HepG2 (cell line): Measurements from ENCODE around the gene GDF9. TPM values are rescaled to one million over a fixed set of nuclear protein-coding genes. Genes with fewer than 3 reads are reported as not detected.

ENCODE experiments used
- EHMT2 ChIP-seq: fragments of 200-600 bp; sonication (generic); IDR thresholded peaks from 2 replicates; pipeline ENCODE4 v1.7.0; 2017; ENCODE audit warnings: antibody characterized with exemption, low read depth, low read length, borderline replicate concordance
- FOXA3 ChIP-seq: IDR thresholded peaks from 2 replicates; pipeline ENCODE4 v1.6.1; 2016; ENCODE audit warnings: missing genetic modification reagents, missing compliant biosample characterization
- HOXA9 ChIP-seq: sonication (generic); formaldehyde crosslinking; IDR thresholded peaks from 2 replicates; pipeline ENCODE4 v1.8.1; 2022; ENCODE audit warnings: missing genetic modification reagents, mild to moderate bottlenecking, moderate library complexity, borderline replicate concordance
- IKZF4 ChIP-seq: sonication (generic); formaldehyde crosslinking; IDR thresholded peaks from 2 replicates; pipeline ENCODE4 v1.5.1; 2020; ENCODE audit warnings: borderline replicate concordance, mild to moderate bottlenecking, low read depth, missing genetic modification reagents; ENCODE audit errors: not compliant biosample characterization
- MIER2 ChIP-seq: IDR thresholded peaks from 2 replicates; pipeline ENCODE4 v1.6.1; 2016; ENCODE audit warnings: missing biosample characterization, missing genetic modification reagents
- PRMT3 ChIP-seq: sonication (generic); formaldehyde crosslinking; IDR thresholded peaks from 2 replicates; pipeline ENCODE4 v1.8.1; 2022; ENCODE audit warnings: low read depth, mild to moderate bottlenecking, moderate library complexity, missing genetic modification reagents, borderline replicate concordance
- TAF1 ChIP-seq: sonication (generic); formaldehyde crosslinking; IDR thresholded peaks from 2 replicates; pipeline ENCODE4 v1.4.0; 2020; ENCODE audit warnings: missing genetic modification reagents
- ZBTB8A ChIP-seq: sonication (generic); formaldehyde crosslinking; IDR thresholded peaks from 2 replicates; pipeline ENCODE4 v1.4.0; 2020; ENCODE audit warnings: mild to moderate bottlenecking, low read depth, missing genetic modification reagents, borderline replicate concordance
- ZNF101 ChIP-seq: sonication (generic); formaldehyde crosslinking; IDR thresholded peaks from 2 replicates; pipeline ENCODE4 v1.4.0; 2020; ENCODE audit warnings: mild to moderate bottlenecking, low read depth, missing genetic modification reagents, borderline replicate concordance
- ZNF225 ChIP-seq: sonication (generic); formaldehyde crosslinking; IDR thresholded peaks from 2 replicates; pipeline ENCODE4 v1.4.0; 2020; ENCODE audit warnings: mild to moderate bottlenecking, missing genetic modification reagents
- ZNF354B ChIP-seq: sonication (generic); formaldehyde crosslinking; IDR thresholded peaks from 2 replicates; pipeline ENCODE4 v1.8.0; 2022; ENCODE audit warnings: mild to moderate bottlenecking, missing genetic modification reagents
- ZNF563 ChIP-seq: sonication (generic); formaldehyde crosslinking; IDR thresholded peaks from 2 replicates; pipeline ENCODE4 v1.8.0; 2022; ENCODE audit warnings: mild to moderate bottlenecking, moderate library complexity, missing genetic modification reagents
- ZNF75D ChIP-seq: sonication (generic); formaldehyde crosslinking; IDR thresholded peaks from 2 replicates; pipeline ENCODE4 v1.8.1; 2023; ENCODE audit warnings: missing genetic modification reagents, mild to moderate bottlenecking, borderline replicate concordance
- polyA plus RNA-seq, 8 experiments: library from polyadenylated mRNA; depleted of rRNA in 3 of 8; stranded (reverse) in 7 of 8; unstranded in 1 of 8; fragments of >200 nt; fragmentation: Illumina TruSeq in 4 of 8; extraction: Trizol in 4 of 8; gene quantifications; 2 replicates each; pipeline versions ENCODE4 v1.2.1 to v1.2.3, GENCODE V29; 2011 to 2016; ENCODE audit warnings: low read depth in 4 of 8, missing spikeins in 1 of 8, mixed read lengths in 1 of 8; ENCODE audit not compliant: insufficient read depth in 1 of 8
- total RNA-seq, 5 experiments: library from RNA; depleted of rRNA; stranded (reverse); fragments of >200 nt; fragmentation: Illumina TruSeq; extraction: Trizol; gene quantifications; 2 replicates each; pipeline ENCODE4 v1.2.3, GENCODE V29; 2016; ENCODE audit warnings: low read depth in 1 of 5
- TF ChIP-seq, protein P1 (sequence below): sonication (generic); formaldehyde crosslinking; IDR thresholded peaks from 2 replicates; pipeline ENCODE4 v1.4.0; 2020; ENCODE audit warnings: missing genetic modification reagents
- TF ChIP-seq, protein P2 (sequence below): sonication (generic); formaldehyde crosslinking; IDR thresholded peaks from 2 replicates; pipeline ENCODE4 v1.4.0; 2020; ENCODE audit warnings: mild to moderate bottlenecking, missing genetic modification reagents
- TF ChIP-seq, protein P3 (sequence below): sonication (generic); formaldehyde crosslinking; IDR thresholded peaks from 2 replicates; pipeline ENCODE4 v1.4.0; 2020; ENCODE audit warnings: missing genetic modification reagents, borderline replicate concordance

Gene GDF9
- total and polyA plus RNA-seq, 2 of the 13 experiments (the other 11 are each of a cell fraction or from before 2014, with no cell fraction given): 0.33 to 0.38 TPM

DNA sequence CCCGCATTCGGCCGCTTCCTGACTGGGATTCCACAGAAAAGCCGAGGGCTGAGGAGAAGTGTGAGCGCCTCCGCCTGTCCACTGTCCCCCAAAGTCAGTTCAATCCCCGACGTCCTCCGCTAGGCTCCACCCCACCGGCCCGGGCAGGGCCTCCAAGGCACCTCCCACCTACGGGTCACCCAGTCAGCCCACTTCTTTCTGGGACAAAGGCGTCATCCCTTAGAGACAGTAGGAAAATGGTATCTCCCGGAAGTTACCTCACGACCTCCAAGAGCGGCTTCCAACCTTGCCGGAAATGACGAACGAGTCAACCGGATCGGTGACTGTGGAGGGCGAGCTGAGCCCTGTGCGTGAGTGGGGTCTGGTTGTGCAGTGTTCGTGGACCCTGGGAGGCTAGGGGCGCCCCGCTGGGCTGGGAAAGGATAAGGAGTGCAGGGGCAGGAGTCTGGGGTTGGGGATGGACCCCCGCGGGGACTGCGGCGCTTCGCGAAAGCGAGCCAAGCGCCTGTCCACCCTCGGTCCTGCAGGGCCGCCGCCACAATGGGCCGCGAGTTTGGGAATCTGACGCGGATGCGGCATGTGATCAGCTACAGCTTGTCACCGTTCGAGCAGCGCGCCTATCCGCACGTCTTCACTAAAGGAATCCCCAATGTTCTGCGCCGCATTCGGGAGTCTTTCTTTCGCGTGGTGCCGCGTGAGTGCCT is at the start of gene GDF9, which contains the start of gene UQCRQ (continued):
- TF ChIP-seq FOXA3 (CRISPR knock-in tag) (0 out of 2 replicates have a peak, but pooled peaks have one; percentile 37), ZNF225 (CRISPR knock-in tag) (no peak), ZNF101 (CRISPR knock-in tag) (no peak), EHMT2 (no peak), ZBTB8A (CRISPR knock-in tag) (peak; percentile 96), HOXA9 (CRISPR knock-in tag) (peak; percentile 5; the same call in 1 of the 2 replicates), MIER2 (CRISPR knock-in tag) (no peak), PRMT3 (CRISPR knock-in tag) (no peak), IKZF4 (CRISPR knock-in tag) (no peak), ZNF563 (CRISPR knock-in tag) (peak; percentile 36; the same call in 1 of the 2 replicates), ZNF75D (CRISPR knock-in tag) (no peak), ZNF354B (no peak), TAF1 (peak; percentile 91)
- TF ChIP-seq, protein P1, sequence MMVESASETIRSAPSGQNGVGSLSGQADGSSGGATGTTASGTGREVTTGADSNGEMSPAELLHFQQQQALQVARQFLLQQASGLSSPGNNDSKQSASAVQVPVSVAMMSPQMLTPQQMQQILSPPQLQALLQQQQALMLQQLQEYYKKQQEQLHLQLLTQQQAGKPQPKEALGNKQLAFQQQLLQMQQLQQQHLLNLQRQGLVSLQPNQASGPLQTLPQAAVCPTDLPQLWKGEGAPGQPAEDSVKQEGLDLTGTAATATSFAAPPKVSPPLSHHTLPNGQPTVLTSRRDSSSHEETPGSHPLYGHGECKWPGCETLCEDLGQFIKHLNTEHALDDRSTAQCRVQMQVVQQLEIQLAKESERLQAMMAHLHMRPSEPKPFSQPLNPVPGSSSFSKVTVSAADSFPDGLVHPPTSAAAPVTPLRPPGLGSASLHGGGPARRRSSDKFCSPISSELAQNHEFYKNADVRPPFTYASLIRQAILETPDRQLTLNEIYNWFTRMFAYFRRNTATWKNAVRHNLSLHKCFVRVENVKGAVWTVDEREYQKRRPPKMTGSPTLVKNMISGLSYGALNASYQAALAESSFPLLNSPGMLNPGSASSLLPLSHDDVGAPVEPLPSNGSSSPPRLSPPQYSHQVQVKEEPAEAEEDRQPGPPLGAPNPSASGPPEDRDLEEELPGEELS: peak; percentile 66; the same call in 1 of the 2 replicates
- TF ChIP-seq, protein P2, sequence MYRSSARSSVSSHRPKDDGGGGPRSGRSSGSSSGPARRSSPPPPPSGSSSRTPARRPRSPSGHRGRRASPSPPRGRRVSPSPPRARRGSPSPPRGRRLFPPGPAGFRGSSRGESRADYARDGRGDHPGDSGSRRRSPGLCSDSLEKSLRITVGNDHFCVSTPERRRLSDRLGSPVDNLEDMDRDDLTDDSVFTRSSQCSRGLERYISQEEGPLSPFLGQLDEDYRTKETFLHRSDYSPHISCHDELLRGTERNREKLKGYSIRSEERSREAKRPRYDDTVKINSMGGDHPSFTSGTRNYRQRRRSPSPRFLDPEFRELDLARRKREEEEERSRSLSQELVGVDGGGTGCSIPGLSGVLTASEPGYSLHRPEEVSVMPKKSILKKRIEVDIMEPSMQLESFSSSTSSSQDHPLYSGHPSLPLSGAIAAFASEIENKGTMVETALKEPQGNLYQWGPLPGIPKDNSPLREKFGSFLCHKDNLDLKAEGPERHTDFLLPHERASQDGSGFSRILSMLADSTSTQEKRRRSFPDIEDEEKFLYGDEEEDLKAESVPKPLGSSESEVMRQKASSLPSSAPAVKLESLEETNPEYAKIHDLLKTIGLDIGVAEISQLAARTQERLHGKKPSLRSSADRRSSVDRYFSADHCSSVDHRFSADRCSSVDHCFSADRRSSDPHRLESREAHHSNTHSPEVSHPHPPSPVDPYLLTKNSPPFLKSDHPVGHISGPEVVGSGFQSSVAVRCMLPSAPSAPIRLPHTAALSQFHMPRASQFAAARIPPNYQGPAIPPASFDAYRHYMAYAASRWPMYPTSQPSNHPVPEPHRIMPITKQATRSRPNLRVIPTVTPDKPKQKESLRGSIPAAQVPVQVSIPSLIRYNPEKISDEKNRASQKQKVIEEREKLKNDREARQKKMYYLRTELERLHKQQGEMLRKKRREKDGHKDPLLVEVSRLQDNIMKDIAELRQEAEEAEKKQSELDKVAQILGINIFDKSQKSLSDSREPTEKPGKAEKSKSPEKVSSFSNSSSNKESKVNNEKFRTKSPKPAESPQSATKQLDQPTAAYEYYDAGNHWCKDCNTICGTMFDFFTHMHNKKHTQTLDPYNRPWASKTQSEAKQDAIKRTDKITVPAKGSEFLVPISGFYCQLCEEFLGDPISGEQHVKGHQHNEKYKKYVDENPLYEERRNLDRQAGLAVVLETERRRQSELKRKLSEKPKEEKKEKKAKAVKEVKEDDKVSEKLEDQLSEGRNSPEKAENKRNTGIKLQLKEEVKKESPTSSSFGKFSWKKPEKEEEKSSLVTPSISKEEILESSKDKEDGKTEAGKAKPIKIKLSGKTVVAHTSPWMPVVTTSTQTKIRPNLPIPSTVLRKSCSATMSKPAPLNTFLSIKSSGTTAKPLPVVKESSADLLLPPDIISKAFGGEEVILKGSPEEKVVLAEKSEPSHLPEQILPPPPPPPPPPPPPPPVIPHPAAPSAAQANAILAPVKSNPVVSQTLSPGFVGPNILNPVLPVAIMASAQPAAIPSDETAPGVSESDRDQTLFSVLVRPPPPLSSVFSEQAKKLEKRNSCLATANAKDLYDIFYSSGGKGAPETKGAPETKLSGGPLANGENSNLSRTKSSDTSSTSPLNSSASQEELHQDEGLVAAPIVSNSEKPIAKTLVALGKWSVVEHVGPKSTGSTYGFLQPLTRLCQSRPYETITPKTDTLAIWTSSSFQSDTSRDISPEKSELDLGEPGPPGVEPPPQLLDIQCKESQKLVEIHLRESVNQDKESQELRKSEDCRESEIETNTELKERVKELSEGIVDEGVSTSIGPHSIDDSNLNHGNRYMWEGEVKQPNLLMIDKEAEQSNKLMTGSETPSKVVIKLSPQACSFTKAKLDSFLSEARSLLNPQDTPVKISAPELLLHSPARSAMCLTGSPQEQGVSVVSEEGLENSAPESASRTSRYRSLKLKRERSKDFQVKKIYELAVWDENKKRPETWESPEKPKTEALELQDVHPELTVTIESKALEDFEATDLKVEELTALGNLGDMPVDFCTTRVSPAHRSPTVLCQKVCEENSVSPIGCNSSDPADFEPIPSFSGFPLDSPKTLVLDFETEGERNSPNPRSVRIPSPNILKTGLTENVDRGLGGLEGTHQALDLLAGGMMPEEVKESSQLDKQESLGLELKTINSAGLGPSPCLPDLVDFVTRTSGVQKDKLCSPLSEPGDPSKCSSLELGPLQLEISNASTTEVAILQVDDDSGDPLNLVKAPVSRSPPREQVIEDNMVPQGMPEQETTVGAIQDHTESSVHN (CRISPR knock-in tag): no peak; the same call in 1 of the 2 replicates
- TF ChIP-seq, protein P3, sequence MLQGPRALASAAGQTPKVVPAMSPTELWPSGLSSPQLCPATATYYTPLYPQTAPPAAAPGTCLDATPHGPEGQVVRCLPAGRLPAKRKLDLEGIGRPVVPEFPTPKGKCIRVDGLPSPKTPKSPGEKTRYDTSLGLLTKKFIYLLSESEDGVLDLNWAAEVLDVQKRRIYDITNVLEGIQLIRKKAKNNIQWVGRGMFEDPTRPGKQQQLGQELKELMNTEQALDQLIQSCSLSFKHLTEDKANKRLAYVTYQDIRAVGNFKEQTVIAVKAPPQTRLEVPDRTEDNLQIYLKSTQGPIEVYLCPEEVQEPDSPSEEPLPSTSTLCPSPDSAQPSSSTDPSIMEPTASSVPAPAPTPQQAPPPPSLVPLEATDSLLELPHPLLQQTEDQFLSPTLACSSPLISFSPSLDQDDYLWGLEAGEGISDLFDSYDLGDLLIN (CRISPR knock-in tag): 0 out of 2 replicates have a peak, but pooled peaks have one; percentile 59
